PC-3 (cell line): Measurements from ENCODE around the gene LENG9.

Source experiments
- EZH2phosphoT487 ChIP-seq: fragments of 300-600 bp; sonication (generic); IDR thresholded peaks from 2 replicates; pipeline ENCODE4 v1.6.1; 2018; ENCODE audit warnings: mild to moderate bottlenecking, antibody characterized with exemption, low read length, borderline replicate concordance
- TF ChIP-seq, protein P1 (sequence below): fragments of 300-600 bp; sonication (generic); conservative IDR thresholded peaks from 2 replicates; pipeline ENCODE4 v1.5.1; 2017; ENCODE audit warnings: antibody characterized with exemption, low read depth, mild to moderate bottlenecking, low read length

GRCh38 chr19:54484451-54484850 is 20.9 kb upstream of the LENG9 start:
- TF ChIP-seq, protein P1, sequence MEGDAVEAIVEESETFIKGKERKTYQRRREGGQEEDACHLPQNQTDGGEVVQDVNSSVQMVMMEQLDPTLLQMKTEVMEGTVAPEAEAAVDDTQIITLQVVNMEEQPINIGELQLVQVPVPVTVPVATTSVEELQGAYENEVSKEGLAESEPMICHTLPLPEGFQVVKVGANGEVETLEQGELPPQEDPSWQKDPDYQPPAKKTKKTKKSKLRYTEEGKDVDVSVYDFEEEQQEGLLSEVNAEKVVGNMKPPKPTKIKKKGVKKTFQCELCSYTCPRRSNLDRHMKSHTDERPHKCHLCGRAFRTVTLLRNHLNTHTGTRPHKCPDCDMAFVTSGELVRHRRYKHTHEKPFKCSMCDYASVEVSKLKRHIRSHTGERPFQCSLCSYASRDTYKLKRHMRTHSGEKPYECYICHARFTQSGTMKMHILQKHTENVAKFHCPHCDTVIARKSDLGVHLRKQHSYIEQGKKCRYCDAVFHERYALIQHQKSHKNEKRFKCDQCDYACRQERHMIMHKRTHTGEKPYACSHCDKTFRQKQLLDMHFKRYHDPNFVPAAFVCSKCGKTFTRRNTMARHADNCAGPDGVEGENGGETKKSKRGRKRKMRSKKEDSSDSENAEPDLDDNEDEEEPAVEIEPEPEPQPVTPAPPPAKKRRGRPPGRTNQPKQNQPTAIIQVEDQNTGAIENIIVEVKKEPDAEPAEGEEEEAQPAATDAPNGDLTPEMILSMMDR: no peak
- no peak for TF ChIP-seq EZH2phosphoT487
